ENCODE data around the gene SPARCL1. TPM values are rescaled to one million over a fixed set of nuclear protein-coding genes. Genes with fewer than 3 reads are reported as not detected.

Gene SPARCL1
- total RNA-seq, 1 experiment from 2014 or later: 0.85 TPM

DNA sequence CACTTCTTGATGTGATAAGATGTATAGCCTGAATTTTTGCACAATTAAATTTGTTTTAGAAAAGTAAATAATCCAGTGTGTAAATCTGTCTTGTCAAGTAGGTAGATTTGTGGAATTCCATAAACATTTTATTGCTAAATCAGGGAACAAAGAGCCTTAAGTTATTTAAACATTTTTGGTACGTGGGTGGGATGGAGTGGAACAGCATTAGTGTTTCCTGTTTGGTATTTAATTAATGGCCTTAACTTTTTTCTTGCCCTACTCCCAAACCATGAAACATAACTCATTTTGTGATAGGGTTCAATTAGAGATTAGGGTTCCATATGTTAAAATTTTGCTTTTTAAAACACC lies 101.7 kb downstream of the SPARCL1 start (continued):
- TF ChIP-seq, protein P1, sequence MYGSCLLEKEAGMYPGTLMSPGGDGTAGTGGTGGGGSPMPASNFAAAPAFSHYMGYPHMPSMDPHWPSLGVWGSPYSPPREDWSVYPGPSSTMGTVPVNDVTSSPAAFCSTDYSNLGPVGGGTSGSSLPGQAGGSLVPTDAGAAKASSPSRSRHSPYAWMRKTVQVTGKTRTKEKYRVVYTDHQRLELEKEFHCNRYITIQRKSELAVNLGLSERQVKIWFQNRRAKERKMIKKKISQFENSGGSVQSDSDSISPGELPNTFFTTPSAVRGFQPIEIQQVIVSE (CRISPR knock-in tag; IDR thresholded peaks at IDR 0.05; ENCODE audit: borderline replicate concordance): no peak
- TF ChIP-seq, protein P2, sequence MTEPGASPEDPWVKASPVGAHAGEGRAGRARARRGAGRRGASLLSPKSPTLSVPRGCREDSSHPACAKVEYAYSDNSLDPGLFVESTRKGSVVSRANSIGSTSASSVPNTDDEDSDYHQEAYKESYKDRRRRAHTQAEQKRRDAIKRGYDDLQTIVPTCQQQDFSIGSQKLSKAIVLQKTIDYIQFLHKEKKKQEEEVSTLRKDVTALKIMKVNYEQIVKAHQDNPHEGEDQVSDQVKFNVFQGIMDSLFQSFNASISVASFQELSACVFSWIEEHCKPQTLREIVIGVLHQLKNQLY (CRISPR knock-in tag; IDR thresholded peaks at IDR 0.05): no peak
- TF ChIP-seq JAZF1 (CRISPR knock-in tag; IDR thresholded peaks at IDR 0.05) (no peak), ATF1 (CRISPR knock-in tag; IDR thresholded peaks at IDR 0.05) (no peak)

DNA sequence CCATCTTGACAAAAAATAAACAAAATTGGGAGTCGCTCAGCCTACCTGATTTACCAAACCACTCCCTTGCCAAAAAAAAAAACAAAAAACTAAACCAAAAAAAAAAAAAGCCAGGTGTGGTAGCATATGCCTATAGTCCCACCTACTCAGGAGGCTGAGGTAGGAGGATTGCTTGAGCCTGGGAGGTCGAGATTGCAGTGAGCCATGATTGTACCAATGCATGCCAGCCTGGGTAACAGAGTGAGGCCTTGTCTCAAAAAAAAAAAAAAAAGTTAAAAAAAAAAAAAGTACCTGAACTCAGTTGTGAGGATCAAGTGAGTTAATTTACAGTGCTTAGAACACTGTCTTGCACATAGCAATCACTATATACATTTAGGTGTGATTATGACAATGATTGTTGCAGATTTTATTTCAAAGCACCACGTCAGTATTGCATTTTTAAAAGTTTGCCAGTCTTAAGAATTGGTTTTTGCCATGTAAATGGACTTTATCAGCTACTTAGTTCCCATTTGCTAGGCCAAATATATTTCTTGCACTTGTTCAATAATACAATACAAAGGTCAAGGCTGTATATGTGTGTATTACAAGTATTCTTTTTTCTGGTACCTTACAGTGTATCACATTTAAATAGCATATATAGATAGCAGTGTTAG lies 102.2 kb downstream of the SPARCL1 start:
- Mint-ChIP-seq H3K9me3 (no peaks in the 10 kb centered on the region), H3K27ac (no peak overlapping the region), H3K27me3 (ENCODE audit: low read depth) (no peaks in the 10 kb centered on the region), H3K36me3 (no peaks in the 10 kb centered on the region), H3K4me3 (no peak overlapping the region), H3K4me1 (peaks cover 35% of the 10 kb centered on the region)
- ChIA-PET CTCF (no interaction called here), POLR2A (no interaction called here)
- no peak for ATAC-seq
- TF ChIP-seq OVOL2 (CRISPR knock-in tag; IDR thresholded peaks at IDR 0.05; ENCODE audit: borderline replicate concordance): no peak
- no peak for TF ChIP-seq ERG (CRISPR knock-in tag; IDR thresholded peaks at IDR 0.05)
- TF ChIP-seq, protein P3, sequence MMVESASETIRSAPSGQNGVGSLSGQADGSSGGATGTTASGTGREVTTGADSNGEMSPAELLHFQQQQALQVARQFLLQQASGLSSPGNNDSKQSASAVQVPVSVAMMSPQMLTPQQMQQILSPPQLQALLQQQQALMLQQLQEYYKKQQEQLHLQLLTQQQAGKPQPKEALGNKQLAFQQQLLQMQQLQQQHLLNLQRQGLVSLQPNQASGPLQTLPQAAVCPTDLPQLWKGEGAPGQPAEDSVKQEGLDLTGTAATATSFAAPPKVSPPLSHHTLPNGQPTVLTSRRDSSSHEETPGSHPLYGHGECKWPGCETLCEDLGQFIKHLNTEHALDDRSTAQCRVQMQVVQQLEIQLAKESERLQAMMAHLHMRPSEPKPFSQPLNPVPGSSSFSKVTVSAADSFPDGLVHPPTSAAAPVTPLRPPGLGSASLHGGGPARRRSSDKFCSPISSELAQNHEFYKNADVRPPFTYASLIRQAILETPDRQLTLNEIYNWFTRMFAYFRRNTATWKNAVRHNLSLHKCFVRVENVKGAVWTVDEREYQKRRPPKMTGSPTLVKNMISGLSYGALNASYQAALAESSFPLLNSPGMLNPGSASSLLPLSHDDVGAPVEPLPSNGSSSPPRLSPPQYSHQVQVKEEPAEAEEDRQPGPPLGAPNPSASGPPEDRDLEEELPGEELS (CRISPR knock-in tag; IDR thresholded peaks at IDR 0.05): no peak
- TF ChIP-seq STAT6 (CRISPR knock-in tag; conservative IDR thresholded peaks at IDR 0.05; ENCODE audit: low read depth): no peak
- no peak for TF ChIP-seq SMAD3 (CRISPR knock-in tag; IDR thresholded peaks at IDR 0.05; ENCODE audit: borderline replicate concordance)
- no peak for TF ChIP-seq NFE2L1 (CRISPR knock-in tag; IDR thresholded peaks at IDR 0.05)
- no peak for TF ChIP-seq CREB1 (CRISPR knock-in tag; IDR thresholded peaks at IDR 0.05)
- TF ChIP-seq ZNF416 (CRISPR knock-in tag; IDR thresholded peaks at IDR 0.05): no peak
- no peak for TF ChIP-seq NR1H2 (CRISPR knock-in tag; IDR thresholded peaks at IDR 0.05)
- no peak for DNase-seq (ENCODE audit: low spot score)

DNA sequence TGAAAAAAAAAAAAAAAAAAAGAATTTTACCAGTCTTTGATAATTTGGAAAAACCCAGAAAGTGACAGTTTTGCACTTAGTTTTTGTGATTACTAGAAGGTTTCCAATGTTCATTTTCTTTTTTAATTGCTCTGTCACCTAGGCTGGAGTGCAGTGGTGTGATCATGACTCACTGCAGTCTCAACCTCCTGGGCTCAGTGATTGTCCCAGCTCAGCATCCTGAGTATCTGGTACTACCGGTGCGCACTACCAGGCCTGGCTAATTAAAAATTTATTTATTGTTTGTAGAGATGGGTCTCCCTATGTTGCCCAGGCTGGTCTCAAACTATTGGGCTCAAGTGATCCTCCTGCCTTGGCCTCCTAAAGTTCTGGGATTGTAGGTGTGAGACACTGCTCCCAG lies 103.5 kb downstream of the SPARCL1 start:
- CTCF ChIA-PET: interaction anchor here (1.0 kb wide), 1 partner anchor 35 kb away, joined by 4 read pairs; the partner anchor contains the start of gene HSD17B11
- Mint-ChIP-seq H3K27me3 (ENCODE audit: low read depth) (no peaks in the 10 kb centered on the region), H3K9me3 (no peaks in the 10 kb centered on the region), H3K36me3 (no peaks in the 10 kb centered on the region), H3K4me3 (no peak overlapping the region), H3K4me1 (peaks cover 35% of the 10 kb centered on the region), H3K27ac (no peak overlapping the region)
- POLR2A ChIA-PET: no interaction called here
- ATAC-seq: no peak
- DNase-seq (ENCODE audit: low spot score): no peak
- TF ChIP-seq JAZF1 (CRISPR knock-in tag; IDR thresholded peaks at IDR 0.05): no peak
- no peak for TF ChIP-seq PREB (CRISPR knock-in tag; IDR thresholded peaks at IDR 0.05; ENCODE audit: borderline replicate concordance)
- TF ChIP-seq PRRX2 (CRISPR knock-in tag; IDR thresholded peaks at IDR 0.05): no peak
- TF ChIP-seq, protein P4, sequence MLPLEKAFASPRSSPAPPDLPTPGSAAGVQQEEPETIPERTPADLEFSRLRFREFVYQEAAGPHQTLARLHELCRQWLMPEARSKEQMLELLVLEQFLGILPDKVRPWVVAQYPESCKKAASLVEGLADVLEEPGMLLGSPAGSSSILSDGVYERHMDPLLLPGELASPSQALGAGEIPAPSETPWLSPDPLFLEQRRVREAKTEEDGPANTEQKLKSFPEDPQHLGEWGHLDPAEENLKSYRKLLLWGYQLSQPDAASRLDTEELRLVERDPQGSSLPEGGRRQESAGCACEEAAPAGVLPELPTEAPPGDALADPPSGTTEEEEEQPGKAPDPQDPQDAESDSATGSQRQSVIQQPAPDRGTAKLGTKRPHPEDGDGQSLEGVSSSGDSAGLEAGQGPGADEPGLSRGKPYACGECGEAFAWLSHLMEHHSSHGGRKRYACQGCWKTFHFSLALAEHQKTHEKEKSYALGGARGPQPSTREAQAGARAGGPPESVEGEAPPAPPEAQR (CRISPR knock-in tag; IDR thresholded peaks at IDR 0.05): no peak
- TF ChIP-seq KAT7 (CRISPR knock-in tag; IDR thresholded peaks at IDR 0.05; ENCODE audit: borderline replicate concordance): no peak
- TF ChIP-seq, protein P1 (CRISPR knock-in tag; IDR thresholded peaks at IDR 0.05; ENCODE audit: borderline replicate concordance): no peak
- no peak for TF ChIP-seq FOXP1 (CRISPR knock-in tag; IDR thresholded peaks at IDR 0.05; ENCODE audit: borderline replicate concordance)
- TF ChIP-seq, protein P2 (CRISPR knock-in tag; IDR thresholded peaks at IDR 0.05): no peak
